ACC112 (cell line): Measurements from ENCODE around the gene PLEKHN1.

Experiments
- H2AFZ ChIP-seq: fragments of 200-600 bp; sonication (generic); one replicate; pipeline ENCODE4 v1.6.0; 2017; ENCODE audit warnings: antibody characterized with exemption, low read length; ENCODE audit not compliant: unreplicated experiment
- H3K27ac ChIP-seq: fragments of 200-600 bp; sonication (generic); 2 replicates; pipeline ENCODE4 v1.5.1; 2014; ENCODE audit warnings: low read depth, mild to moderate bottlenecking, antibody characterized with exemption, low read length, moderate library complexity
- H3K27me3 ChIP-seq: fragments of 200-600 bp; sonication (generic); 2 replicates; pipeline ENCODE4 v1.6.1; 2014; ENCODE audit warnings: mild to moderate bottlenecking, antibody characterized with exemption, low read length, moderate library complexity, mixed read lengths; ENCODE audit not compliant: insufficient read depth
- H3K36me3 ChIP-seq: fragments of 200-600 bp; sonication (generic); 2 replicates; pipeline ENCODE4 v1.6.1; 2016; ENCODE audit warnings: mild to moderate bottlenecking, antibody characterized with exemption, low read length, moderate library complexity, mixed read lengths; ENCODE audit not compliant: insufficient read depth
- H3K4me1 ChIP-seq: fragments of 200-600 bp; sonication (generic); one replicate; pipeline ENCODE4 v1.6.1; 2016; ENCODE audit warnings: low read length, mixed read lengths; ENCODE audit not compliant: insufficient read depth, unreplicated experiment, control insufficient read depth
- H3K4me3 ChIP-seq: fragments of 200-600 bp; sonication (generic); 2 replicates; pipeline ENCODE4 v1.5.1; 2014; ENCODE audit warnings: mild to moderate bottlenecking, low read depth, low read length
- H3K79me2 ChIP-seq: fragments of 200-600 bp; sonication (generic); one replicate; pipeline ENCODE4 v1.6.0; 2016; ENCODE audit warnings: low read length; ENCODE audit not compliant: control insufficient read depth, unreplicated experiment, insufficient read depth

PLEKHN1 gene

GRCh38 chr1:930633-931138 is 35.6 kb upstream of the PLEKHN1 start:
- Histone ChIP-seq H3K4me3 (no peak overlapping the region), H3K27me3 (peaks cover 1% of the 10 kb centered on the region; the same call in 1 of the 2 replicates), H3K4me1 (no peaks in the 10 kb centered on the region), H3K36me3 (no peaks in the 10 kb centered on the region), H2AFZ (no peak overlapping the region), H3K79me2 (no peaks in the 10 kb centered on the region), H3K27ac (no peak overlapping the region)

GRCh38 chr1:931380-932172 is 34.7 kb upstream of the PLEKHN1 start:
- no peaks in the 10 kb centered on the region for H3K36me3 ChIP-seq
- H2AFZ ChIP-seq = no peak overlapping the region
- H3K27ac ChIP-seq = no peak overlapping the region
- no peaks in the 10 kb centered on the region for H3K4me1 ChIP-seq
- H3K4me3 ChIP-seq = no peak overlapping the region
- H3K79me2 ChIP-seq = no peaks in the 10 kb centered on the region
- H3K27me3 ChIP-seq = no peaks in the 10 kb centered on the region

GRCh38 chr1:932173-932510 is 34.1 kb upstream of the PLEKHN1 start:
- Histone ChIP-seq H3K36me3 (no peaks in the 10 kb centered on the region), H2AFZ (no peak overlapping the region), H3K27ac (no peak overlapping the region), H3K79me2 (no peaks in the 10 kb centered on the region), H3K27me3 (no peaks in the 10 kb centered on the region), H3K4me3 (no peak overlapping the region), H3K4me1 (no peaks in the 10 kb centered on the region)

GRCh38 chr1:932776-933602 is 33.3 kb upstream of the PLEKHN1 start:
- H3K36me3 ChIP-seq = no peaks in the 10 kb centered on the region
- no peak overlapping the region for H3K27ac ChIP-seq
- H3K79me2 ChIP-seq = no peaks in the 10 kb centered on the region
- no peak overlapping the region for H2AFZ ChIP-seq
- no peak overlapping the region for H3K4me3 ChIP-seq
- no peaks in the 10 kb centered on the region for H3K4me1 ChIP-seq
- H3K27me3 ChIP-seq = no peaks in the 10 kb centered on the region

- H3K79me2 ChIP-seq = no peaks in the 10 kb centered on the region
- no peaks in the 10 kb centered on the region for H3K36me3 ChIP-seq
- H3K4me1 ChIP-seq = peaks cover 4% of the 10 kb centered on the region
- H3K27me3 ChIP-seq = no peaks in the 10 kb centered on the region
- no peak overlapping the region for H3K4me3 ChIP-seq
- H2AFZ ChIP-seq = no peak overlapping the region
- H3K27ac ChIP-seq = no peak overlapping the region
Observed at GRCh38 chr1:933603-933940, 32.7 kb upstream of the PLEKHN1 start.

GRCh38 chr1:934991-935750 is 31.1 kb upstream of the PLEKHN1 start:
- no peaks in the 10 kb centered on the region for H3K79me2 ChIP-seq
- H2AFZ ChIP-seq = no peak overlapping the region
- H3K4me3 ChIP-seq = no peak overlapping the region
- no peaks in the 10 kb centered on the region for H3K27me3 ChIP-seq
- H3K27ac ChIP-seq = no peak overlapping the region
- no peaks in the 10 kb centered on the region for H3K36me3 ChIP-seq
- H3K4me1 ChIP-seq = peaks cover 17% of the 10 kb centered on the region

- no peaks in the 10 kb centered on the region for H3K27me3 ChIP-seq
- no peak overlapping the region for H3K27ac ChIP-seq
- no peak overlapping the region for H3K4me3 ChIP-seq
- H3K4me1 ChIP-seq = peaks cover 20% of the 10 kb centered on the region
- no peak overlapping the region for H2AFZ ChIP-seq
- no peaks in the 10 kb centered on the region for H3K79me2 ChIP-seq
- no peaks in the 10 kb centered on the region for H3K36me3 ChIP-seq
Observed at GRCh38 chr1:935751-936231, 30.5 kb upstream of the PLEKHN1 start.

- Histone ChIP-seq H2AFZ (no peak overlapping the region), H3K4me3 (no peak overlapping the region), H3K4me1 (peaks cover 27% of the 10 kb centered on the region), H3K27me3 (no peaks in the 10 kb centered on the region), H3K27ac (no peak overlapping the region), H3K79me2 (no peaks in the 10 kb centered on the region), H3K36me3 (no peaks in the 10 kb centered on the region)
Observed at GRCh38 chr1:936348-937264, 29.7 kb upstream of the PLEKHN1 start.

GRCh38 chr1:937521-937920 is 28.8 kb upstream of the PLEKHN1 start:
- no peak overlapping the region for H2AFZ ChIP-seq

More at GRCh38 chr1:937521-937920, 28.8 kb upstream of the PLEKHN1 start:
- Histone ChIP-seq H3K27ac (no peak overlapping the region), H3K4me3 (no peak overlapping the region), H3K4me1 (peaks cover 27% of the 10 kb centered on the region), H3K79me2 (no peaks in the 10 kb centered on the region), H3K36me3 (no peaks in the 10 kb centered on the region), H3K27me3 (peaks cover 5% of the 10 kb centered on the region; the same call in 1 of the 2 replicates)
